HuH-7 (cell line): ENCODE measurements around the gene ZEB2.

Experiments
- DNase-seq: peaks from one replicate; pipeline ENCODE4 v3.0.0; 2011; ENCODE audit warnings: low spot score

The ZEB2 gene

GRCh38 chr2:144421606-144422510 lies 98.1 kb downstream of the ZEB2 start:
- no peak for DNase-seq

GRCh38 chr2:144419218-144419617 lies 100.7 kb downstream of the ZEB2 start:
- DNase-seq, result no peak

GRCh38 chr2:144415386-144415785 lies 104.5 kb downstream of the ZEB2 start:
- DNase-seq, result no peak

DNA sequence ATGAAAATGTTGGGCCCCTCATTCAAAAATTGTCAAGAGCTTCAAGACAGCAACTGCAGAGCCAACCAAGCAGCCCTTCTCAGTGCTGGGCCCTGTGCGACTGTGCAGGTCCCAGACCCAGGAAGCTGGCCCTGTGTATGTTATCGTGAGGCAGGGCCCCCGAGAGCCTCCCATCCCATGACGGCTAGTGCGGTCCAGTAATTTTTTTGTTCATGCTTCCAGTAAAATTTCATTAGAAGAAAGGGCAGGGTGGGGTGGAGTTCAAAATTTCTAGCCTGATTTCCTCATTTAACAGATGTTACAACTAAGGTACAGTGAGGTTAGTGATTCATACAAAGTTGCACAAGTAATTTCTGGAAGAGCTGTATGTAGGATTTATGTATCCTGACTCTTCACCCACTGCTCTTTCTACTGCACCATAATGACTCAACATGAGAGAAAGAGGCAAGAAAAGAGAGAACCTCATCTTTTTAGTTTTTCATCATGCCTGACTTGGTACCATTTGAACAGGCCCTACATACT lies 105.5 kb downstream of the ZEB2 start:
- DNase-seq, result no peak

- no peak for DNase-seq
Observed at GRCh38 chr2:144412709-144413108, 107.2 kb downstream of the ZEB2 start.

- no peak for DNase-seq
Observed at GRCh38 chr2:144411473-144411872, 108.4 kb downstream of the ZEB2 start.

GRCh38 chr2:144409241-144409640 lies 110.7 kb downstream of the ZEB2 start:
- DNase-seq, result no peak

- DNase-seq, result no peak
Observed at GRCh38 chr2:144407262-144407661, 112.7 kb downstream of the ZEB2 start.

DNA sequence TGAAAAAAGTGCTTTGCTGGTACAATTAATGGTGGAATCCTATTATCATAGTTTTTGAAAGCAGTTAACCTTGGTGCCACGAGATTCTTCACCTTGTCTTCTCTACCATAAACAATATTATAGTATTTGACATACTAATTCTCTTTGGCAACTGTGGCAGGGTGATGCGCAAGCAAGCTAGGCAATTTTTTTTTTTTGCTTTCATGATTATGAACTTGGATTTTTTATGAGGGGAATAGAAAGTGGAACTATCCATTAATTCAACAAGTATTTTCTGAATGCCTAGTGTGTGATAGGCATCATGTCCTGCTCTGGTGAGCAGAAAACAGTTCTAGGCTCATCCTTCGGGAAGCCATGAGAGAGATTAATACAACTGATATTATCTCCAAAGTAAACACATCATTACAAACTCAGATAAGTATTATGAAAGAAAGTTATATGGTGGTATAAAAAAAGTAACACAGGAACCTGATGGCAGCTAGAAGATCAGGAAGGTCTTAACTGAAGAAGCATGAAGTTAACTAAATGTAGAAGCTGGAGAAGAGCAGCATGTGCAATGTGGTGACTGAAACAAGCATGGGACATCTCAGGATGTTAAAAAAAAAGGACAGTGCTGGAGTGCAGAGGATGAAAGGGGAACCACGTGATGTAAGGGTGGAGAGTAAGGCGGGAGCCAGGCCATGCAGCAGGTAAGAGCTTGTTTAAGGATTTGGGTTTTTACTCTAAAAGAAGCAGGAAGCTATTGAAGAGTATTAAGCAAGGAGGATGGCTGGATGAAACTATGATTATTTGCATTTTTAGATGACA lies 113.7 kb downstream of the ZEB2 start:
- DNase-seq, result no peak

- DNase-seq, result no peak
Observed at GRCh38 chr2:144405321-144405720, 114.6 kb downstream of the ZEB2 start.

DNA sequence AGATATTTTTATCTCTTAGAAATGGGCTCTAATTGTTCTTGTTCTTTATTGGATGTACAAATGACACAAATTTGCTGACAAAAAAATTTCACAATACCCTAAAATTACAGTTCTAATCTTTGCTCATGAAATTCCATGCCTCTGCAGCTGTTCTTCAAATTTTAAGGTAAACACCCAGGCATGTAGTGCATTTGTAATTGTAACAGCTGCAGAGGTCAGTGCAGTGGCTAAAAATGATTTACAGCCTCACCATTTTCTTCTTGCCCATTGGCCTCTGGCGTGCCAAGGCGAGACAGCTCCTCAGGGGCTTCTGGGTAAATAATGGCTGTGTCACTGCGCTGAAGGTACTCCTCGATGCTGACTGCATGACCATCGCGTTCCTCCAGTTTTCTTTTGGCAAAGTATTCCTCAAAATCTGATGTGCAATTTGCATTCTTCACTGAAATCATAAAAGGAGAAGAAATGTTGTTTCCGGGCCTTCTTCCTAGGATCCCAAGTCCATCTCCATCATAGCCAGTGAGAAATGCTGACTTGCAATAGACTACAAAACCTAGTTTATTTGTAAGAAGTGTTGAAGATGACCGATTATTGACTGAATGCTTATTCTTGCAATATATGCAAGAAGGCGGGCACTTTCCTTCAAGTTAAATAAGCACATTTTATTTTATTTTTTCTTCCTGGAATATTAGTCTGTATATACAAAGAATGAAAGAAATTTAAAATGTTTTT lies 115.2 kb downstream of the ZEB2 start:
- no peak for DNase-seq

DNA sequence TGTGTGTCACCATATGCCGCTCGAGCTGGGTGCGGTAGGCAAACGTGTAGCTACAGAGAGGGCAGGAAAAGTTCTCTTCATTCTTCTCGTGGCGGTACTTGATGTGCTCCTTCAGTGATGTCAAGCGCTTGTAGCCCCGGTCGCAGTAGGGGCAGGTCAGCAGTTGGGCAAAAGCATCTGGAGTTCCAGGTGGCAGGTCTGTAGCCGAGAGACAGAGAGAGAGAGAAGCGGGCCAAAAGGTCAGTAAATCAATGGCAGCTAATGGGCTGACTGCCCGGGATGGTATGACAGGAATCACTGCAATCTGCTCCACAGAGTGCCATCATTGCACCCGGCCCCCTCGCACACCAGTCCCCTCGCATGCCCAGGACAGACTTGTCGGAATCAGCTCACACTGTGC lies 116.0 kb downstream of the ZEB2 start:
- no peak for DNase-seq

GRCh38 chr2:144402251-144402650 lies 117.7 kb downstream of the ZEB2 start:
- no peak for DNase-seq

GRCh38 chr2:144401036-144401435 lies 118.9 kb downstream of the ZEB2 start:
- no peak for DNase-seq

GRCh38 chr2:144396318-144396717 lies 123.6 kb downstream of the ZEB2 start:
- no peak for DNase-seq

DNA sequence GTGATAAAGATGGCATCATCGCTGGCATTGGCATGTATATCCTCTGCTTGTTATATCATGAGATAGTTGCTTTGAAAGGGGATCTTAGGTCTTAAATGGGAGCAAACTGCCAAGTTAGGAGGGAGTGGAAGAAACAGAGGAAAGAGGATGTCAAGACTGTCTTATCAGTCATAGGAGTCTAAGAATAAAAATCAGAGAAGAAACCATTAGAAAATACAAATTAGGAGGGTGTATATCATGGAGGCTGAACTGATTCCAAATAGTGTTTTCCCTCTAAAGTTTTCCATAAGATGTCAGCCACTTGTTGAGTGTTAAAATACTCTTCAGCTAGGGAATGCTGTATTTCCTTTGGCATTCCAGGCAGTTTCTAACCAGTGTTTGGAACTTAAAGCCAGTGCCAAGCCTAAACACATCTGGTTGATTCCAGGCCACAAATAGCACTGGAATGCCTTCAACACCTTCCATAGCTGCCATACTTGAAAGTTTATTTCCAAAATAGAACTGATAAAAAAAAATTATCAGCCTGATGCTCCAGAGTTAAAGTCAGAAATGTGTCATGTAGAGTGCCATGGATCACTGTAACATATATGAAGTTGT lies 129.4 kb downstream of the ZEB2 start:
- no peak for DNase-seq

DNA sequence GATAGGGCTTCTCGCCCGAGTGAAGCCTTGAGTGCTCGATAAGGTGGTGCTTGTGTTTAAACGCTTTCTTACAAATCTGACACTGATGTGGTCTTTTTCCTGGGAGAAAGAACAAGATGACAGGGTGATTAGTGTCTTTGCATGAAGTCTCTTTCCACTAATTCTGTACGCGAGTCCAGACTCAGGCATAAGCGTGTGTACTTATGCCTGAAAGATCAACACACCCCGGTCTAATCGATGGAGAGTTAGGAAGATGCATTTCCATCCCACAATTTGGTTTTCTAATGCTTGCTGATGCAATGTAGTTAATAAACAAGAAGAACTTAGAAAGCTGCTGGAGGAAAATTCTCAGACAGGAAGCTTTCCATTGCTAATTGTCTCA lies 130.0 kb downstream of the ZEB2 start:
- no peak for DNase-seq

- no peak for DNase-seq
Observed at GRCh38 chr2:144389151-144389929, 130.6 kb downstream of the ZEB2 start.

DNA sequence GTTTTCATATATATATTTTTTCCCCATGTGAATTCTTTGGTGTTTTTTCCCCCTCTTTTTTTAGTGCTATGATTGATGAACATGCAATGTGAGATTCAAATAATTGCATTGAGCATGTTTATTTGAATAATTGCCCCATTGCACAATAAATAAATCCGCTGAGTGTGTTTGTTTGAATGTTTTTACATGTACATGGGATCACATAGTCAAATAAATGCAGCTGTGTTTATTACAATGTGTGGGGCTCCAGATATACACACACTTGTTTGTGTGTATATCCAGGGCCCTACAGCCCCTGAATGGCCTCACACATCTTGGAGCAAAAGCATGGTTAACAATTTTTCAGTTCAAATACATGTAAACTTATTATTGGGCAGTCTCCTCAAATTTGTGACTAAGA lies 134.5 kb downstream of the ZEB2 start:
- no peak for DNase-seq

DNA sequence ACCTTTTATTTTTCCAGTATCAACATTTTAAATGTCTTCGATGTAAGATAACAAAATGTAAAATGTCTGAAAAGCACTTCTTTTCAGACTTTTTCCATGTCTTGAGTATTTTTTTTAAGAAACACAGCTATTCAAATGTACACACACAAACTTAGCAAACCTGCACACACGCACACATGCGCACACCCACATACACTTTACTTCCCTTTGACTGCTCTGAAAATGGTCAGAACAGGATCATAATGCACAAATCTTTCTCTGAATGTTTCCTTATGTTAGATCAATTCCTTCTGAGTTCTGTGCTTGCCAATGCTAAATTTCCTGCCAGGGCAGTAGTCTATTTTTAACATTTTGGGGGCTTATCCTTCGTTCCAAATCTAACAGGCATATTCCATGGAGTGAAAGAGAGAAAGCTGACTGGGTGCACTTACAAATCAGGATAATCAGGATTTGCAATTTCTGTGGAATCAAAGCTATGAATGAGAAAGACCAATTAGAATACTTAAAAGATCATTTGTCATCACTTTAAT lies 136.3 kb downstream of the ZEB2 start:
- no peak for DNase-seq

GRCh38 chr2:144382849-144383248 lies 137.1 kb downstream of the ZEB2 start:
- DNase-seq, result no peak
